Hepatocyte (in vitro differentiated cells): ENCODE measurements around the gene HADHA. TPM values are rescaled to one million over a fixed set of nuclear protein-coding genes. Genes with fewer than 3 reads are reported as not detected.

Experiments
- DNase-seq: peaks from one replicate; pipeline ENCODE4 v3.0.0-alpha.2; 2016; ENCODE audit warnings: low spot score
- H2AFZ ChIP-seq: fragments of 200-600 bp; sonication (generic); 2 replicates; pipeline ENCODE4 v1.6.0; 2016; ENCODE audit warnings: antibody characterized with exemption, mild to moderate bottlenecking
- H3K27ac ChIP-seq: fragments of 200-600 bp; sonication (generic); 2 replicates; pipeline ENCODE4 v1.5.1; 2016; ENCODE audit warnings: mild to moderate bottlenecking
- H3K27me3 ChIP-seq: fragments of 200-600 bp; sonication (generic); 2 replicates; pipeline ENCODE4 v1.6.1; 2016
- H3K36me3 ChIP-seq: fragments of 200-600 bp; sonication (generic); replicated peaks from 2 replicates; pipeline ENCODE4 v1.5.1; 2016; ENCODE audit warnings: low read depth; ENCODE audit not compliant: insufficient read depth
- H3K4me1 ChIP-seq: fragments of 200-600 bp; sonication (generic); 2 replicates; pipeline ENCODE4 v1.5.1; 2016; ENCODE audit warnings: mild to moderate bottlenecking, moderate library complexity; ENCODE audit not compliant: insufficient read depth
- H3K4me2 ChIP-seq: fragments of 200-600 bp; sonication (generic); 2 replicates; pipeline ENCODE4 v1.6.0; 2016
- H3K4me3 ChIP-seq: fragments of 200-600 bp; sonication (generic); 2 replicates; pipeline ENCODE4 v1.5.1; 2016; ENCODE audit warnings: mild to moderate bottlenecking
- H3K79me2 ChIP-seq: fragments of 200-600 bp; sonication (generic); 2 replicates; pipeline ENCODE4 v1.6.0; 2017; ENCODE audit warnings: mild to moderate bottlenecking
- H3K9me2 ChIP-seq: fragments of 200-600 bp; sonication (generic); replicated peaks from 2 replicates; pipeline ENCODE4 v1.6.0; 2017; ENCODE audit warnings: mild to moderate bottlenecking; ENCODE audit not compliant: insufficient read depth
- H3K9me3 ChIP-seq: fragments of 200-600 bp; sonication (generic); 2 replicates; pipeline ENCODE4 v1.5.1; 2016; ENCODE audit warnings: low read depth, mild to moderate bottlenecking
- H4K20me1 ChIP-seq: fragments of 200-600 bp; sonication (generic); 2 replicates; pipeline ENCODE4 v1.6.0; 2016; ENCODE audit warnings: mild to moderate bottlenecking; ENCODE audit not compliant: insufficient read depth, poor library complexity, severe bottlenecking
- EZH2 ChIP-seq: fragments of 200-600 bp; sonication (generic); IDR thresholded peaks from 2 replicates; pipeline ENCODE4 v1.6.1; 2016; ENCODE audit warnings: antibody characterized with exemption, mild to moderate bottlenecking, borderline replicate concordance
- EZH2phosphoT487 ChIP-seq: fragments of 200-600 bp; sonication (generic); IDR thresholded peaks from one replicate; pipeline ENCODE4 v1.6.1; 2018; ENCODE audit warnings: antibody characterized with exemption, mild to moderate bottlenecking, low read depth, moderate library complexity; ENCODE audit not compliant: unreplicated experiment, severe bottlenecking
- WGBS: methylation state at CpG from one replicate; pipeline ENCODE4 v1.1.6; 2016; ENCODE audit warnings: low lambda C conversion rate; ENCODE audit errors: missing lambda C conversion rate; 5-methylcytosine and 5-hydroxymethylcytosine counted together
- polyA plus RNA-seq: library from polyadenylated mRNA; unstranded; fragments of >200 nt; fragmentation: Nextera tagmentation; extraction: Ambion mirVana; gene quantifications from 2 replicates; pipeline ENCODE4 v1.2.1, GENCODE V29; 2016
- total RNA-seq: library from RNA; depleted of rRNA; stranded (reverse); fragments of >200 nt; gene quantifications from 2 replicates; pipeline ENCODE4 v1.2.3, GENCODE V29; 2014
- TF ChIP-seq, protein P1 (sequence below): fragments of 200-600 bp; sonication (generic); IDR thresholded peaks from 2 replicates; pipeline ENCODE4 v1.5.1; 2016; ENCODE audit warnings: antibody characterized with exemption, mild to moderate bottlenecking; ENCODE audit not compliant: poor library complexity

Gene HADHA
- total and polyA plus RNA-seq, 2 experiments from 2014 or later = 125 to 149 TPM

DNA sequence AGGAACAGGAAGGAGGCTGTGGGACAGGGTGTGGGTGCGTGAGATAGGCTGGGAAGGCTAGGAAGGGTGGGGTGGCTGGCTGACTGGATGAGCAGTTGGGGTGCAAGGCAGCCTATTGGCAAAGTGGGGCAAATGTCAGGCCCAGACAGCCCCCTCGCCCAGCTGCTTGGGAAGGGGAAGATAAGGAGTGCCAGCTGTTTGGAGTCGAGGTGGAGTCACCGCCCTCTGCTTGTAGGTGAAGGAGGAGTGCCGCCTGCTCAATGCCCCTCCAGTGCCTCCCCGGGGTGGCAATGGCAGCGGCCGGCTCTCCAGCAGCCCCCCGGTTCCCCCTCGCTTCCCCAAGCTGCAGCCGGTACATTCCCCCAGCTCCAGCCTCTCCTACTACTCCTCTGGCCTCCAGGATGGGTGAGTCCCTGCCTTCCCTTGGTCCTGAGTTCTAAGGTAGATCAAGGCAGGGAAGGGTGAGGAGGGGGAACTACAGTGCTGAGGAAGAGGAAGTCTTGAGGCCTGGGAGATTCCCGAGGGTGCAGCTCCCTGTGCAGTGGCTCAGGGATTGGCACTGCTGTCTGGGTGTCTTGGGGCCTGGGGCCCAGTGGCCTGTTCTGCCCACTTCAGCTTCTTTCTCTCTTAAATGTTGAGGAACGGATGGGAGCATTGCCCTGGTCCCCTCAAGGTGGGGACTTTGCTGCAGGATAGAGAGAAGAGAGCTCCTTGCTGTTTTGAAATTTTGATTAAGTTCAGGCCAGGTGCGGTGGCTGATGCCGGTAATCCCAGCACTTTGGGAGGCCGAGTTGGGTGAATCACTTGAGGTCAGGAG is 58.3 kb downstream of the HADHA start:
- TF ChIP-seq, protein P1, sequence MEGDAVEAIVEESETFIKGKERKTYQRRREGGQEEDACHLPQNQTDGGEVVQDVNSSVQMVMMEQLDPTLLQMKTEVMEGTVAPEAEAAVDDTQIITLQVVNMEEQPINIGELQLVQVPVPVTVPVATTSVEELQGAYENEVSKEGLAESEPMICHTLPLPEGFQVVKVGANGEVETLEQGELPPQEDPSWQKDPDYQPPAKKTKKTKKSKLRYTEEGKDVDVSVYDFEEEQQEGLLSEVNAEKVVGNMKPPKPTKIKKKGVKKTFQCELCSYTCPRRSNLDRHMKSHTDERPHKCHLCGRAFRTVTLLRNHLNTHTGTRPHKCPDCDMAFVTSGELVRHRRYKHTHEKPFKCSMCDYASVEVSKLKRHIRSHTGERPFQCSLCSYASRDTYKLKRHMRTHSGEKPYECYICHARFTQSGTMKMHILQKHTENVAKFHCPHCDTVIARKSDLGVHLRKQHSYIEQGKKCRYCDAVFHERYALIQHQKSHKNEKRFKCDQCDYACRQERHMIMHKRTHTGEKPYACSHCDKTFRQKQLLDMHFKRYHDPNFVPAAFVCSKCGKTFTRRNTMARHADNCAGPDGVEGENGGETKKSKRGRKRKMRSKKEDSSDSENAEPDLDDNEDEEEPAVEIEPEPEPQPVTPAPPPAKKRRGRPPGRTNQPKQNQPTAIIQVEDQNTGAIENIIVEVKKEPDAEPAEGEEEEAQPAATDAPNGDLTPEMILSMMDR = no peak
- TF ChIP-seq EZH2phosphoT487 = no peak
- TF ChIP-seq EZH2 = no peak
- no peak overlapping the region for H3K27ac ChIP-seq
- no peak overlapping the region for H3K4me3 ChIP-seq
- no peaks in the 10 kb centered on the region for H3K36me3 ChIP-seq
- no peaks in the 10 kb centered on the region for H3K27me3 ChIP-seq
- H3K4me1 ChIP-seq = peaks cover 6% of the 10 kb centered on the region
- no peaks in the 10 kb centered on the region for H4K20me1 ChIP-seq
- DNase-seq = no peak
- H3K9me2 ChIP-seq = no peaks in the 10 kb centered on the region
- H3K4me2 ChIP-seq = no peak overlapping the region
- no peaks in the 10 kb centered on the region for H3K9me3 ChIP-seq
- H2AFZ ChIP-seq = no peak overlapping the region
- WGBS = 87% methylated on average over 15 of the region's 16 CpGs
- H3K79me2 ChIP-seq = no peaks in the 10 kb centered on the region

DNA sequence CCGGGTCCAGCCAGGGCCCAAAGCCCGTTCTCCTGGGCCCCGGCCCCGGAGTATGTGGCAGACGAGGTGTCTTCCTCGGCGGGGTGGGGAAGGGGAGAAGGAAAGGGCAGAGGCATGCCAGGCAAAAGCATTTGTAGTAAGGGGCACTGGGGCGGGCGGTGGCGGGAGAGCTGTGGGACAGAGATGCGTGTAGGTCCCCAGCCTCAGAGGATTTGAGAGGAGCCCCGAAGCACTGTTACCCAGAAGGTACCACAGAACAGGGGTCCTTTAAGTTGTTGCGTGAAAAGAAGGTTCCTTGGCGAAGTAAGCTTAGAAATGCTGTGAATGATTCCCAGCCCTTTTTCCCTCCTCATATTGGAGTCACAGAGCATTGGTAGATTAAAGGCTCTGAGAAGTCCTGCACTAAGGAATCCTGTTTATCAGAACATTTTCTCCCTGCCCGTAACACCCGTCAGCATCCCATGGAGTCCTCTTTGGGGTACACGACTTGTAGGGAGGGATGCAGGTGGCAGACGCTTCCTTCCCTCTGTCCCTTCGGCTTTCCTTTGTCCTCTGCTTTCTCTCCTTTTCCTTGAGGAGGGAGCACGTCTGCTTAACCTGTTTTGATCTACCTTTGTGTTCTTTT is 59.0 kb downstream of the HADHA start:
- Histone ChIP-seq H3K9me2 (no peaks in the 10 kb centered on the region), H3K79me2 (no peaks in the 10 kb centered on the region), H3K27me3 (no peaks in the 10 kb centered on the region), H3K4me3 (peak overlapping the region; percentile 26), H2AFZ (peak overlapping the region; percentile 74), H3K4me1 (peaks cover 6% of the 10 kb centered on the region), H3K36me3 (no peaks in the 10 kb centered on the region), H4K20me1 (no peaks in the 10 kb centered on the region), H3K9me3 (no peaks in the 10 kb centered on the region), H3K27ac (no peak overlapping the region), H3K4me2 (peak overlapping the region; percentile 85)
- DNase-seq = no peak
- 54% methylated on average over 20 of the region's 20 CpGs for WGBS
- no peak for TF ChIP-seq EZH2phosphoT487
- TF ChIP-seq, protein P1 = no peak
- TF ChIP-seq EZH2 = no peak

DNA sequence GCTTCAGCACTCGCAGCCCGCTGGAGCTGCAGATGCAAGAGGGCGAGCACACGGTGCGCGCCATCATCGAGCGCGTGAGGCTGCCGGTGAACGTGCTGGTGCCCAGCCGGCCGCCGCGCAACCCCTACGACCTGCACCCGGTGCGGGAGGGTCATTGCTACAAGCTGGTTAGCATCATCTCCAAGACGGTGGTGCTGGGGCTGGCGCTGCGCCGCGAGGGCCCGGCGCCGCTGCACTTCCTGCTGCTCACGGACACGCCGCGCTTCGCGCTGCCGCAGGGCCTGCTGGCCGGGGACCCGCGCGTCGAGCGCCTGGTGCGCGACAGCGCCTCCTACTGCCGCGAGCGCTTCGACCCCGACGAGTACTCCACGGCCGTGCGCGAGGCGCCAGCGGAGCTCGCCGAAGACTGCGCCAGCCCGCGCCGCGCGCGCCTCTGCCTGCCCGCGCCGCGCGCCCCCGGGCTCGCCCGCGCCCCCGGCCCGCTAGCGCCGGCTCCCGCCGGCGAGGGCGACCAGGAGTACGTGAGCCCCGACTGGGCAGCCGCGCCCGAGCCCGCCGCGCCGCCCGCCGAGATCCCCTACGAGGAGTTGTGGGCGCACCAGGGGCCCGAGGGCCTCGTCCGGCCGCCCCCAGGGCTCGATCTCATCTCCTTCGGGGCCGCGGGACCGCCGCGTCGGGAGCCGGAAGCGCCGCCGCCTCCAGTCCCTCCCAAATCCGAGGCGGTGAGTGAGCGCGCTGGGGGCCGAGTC is 59.7 kb downstream of the HADHA start:
- Histone ChIP-seq H2AFZ (peak overlapping the region; percentile 74), H3K4me3 (peak overlapping the region; percentile 26), H3K36me3 (no peaks in the 10 kb centered on the region), H3K9me2 (no peaks in the 10 kb centered on the region), H3K79me2 (no peaks in the 10 kb centered on the region), H3K27me3 (no peaks in the 10 kb centered on the region), H3K4me2 (peak overlapping the region; percentile 93), H3K4me1 (peaks cover 6% of the 10 kb centered on the region), H3K27ac (no peak overlapping the region), H4K20me1 (no peaks in the 10 kb centered on the region), H3K9me3 (no peaks in the 10 kb centered on the region)
- TF ChIP-seq EZH2phosphoT487 = no peak
- TF ChIP-seq, protein P1 = peak; percentile 61
- DNase-seq = peak; percentile 93
- WGBS = 5% methylated on average over 100 of the region's 114 CpGs
